Transverse colon (tissue), 4 donors: Measurements from ENCODE around the gene HTR3A. TPM values are rescaled to one million over a fixed set of nuclear protein-coding genes. Genes with fewer than 3 reads are reported as not detected.
A peak's percentile ranks its signal among the peaks of the same experiment; 100 is the strongest.

Source experiments
- DNase-seq: peaks from one replicate; pipeline ENCODE4 v3.0.0-alpha.2; 2019
- H3K27ac ChIP-seq, 4 donors: fragments of 200-600 bp; sonication (generic); 2 replicates each; pipeline ENCODE4 v1.5.1; 2016 to 2018; ENCODE audit warnings: inconsistent platforms in 4 of 4
- H3K27me3 ChIP-seq: fragments of 200-600 bp; sonication (generic); 2 replicates; pipeline ENCODE4 v1.5.1; 2017; ENCODE audit warnings: inconsistent platforms
- H3K36me3 ChIP-seq, 4 donors: fragments of 200-600 bp; sonication (generic); 2 replicates each; pipeline ENCODE4 v1.5.1; 2017 to 2019; ENCODE audit warnings: inconsistent platforms in 4 of 4
- H3K4me1 ChIP-seq, 4 donors: fragments of 200-600 bp; sonication (generic); 2 replicates each; pipeline ENCODE4 v1.5.1; 2017 to 2020; ENCODE audit warnings: inconsistent platforms in 4 of 4
- H3K4me3 ChIP-seq, 4 donors: fragments of 200-600 bp; sonication (generic); 1 replicate in 1 of 4; 2 replicates in 3 of 4; pipeline versions ENCODE4 v1.5.1 to v1.6.1; 2017 to 2019; ENCODE audit warnings: inconsistent platforms in 4 of 4
- H3K9me3 ChIP-seq, 2 donors: fragments of 200-600 bp; sonication (generic); 2 replicates each; pipeline ENCODE4 v1.5.1; 2017 to 2019; ENCODE audit warnings: inconsistent platforms in 2 of 2
- CTCF ChIP-seq, 5 experiments: fragments of 200-600 bp in 3 of 5; fragments of 450-650 bp in 2 of 5; sonication (generic) in 3 of 5; IDR thresholded peaks; 1 replicate in 2 of 5; 2 replicates in 3 of 5; pipeline ENCODE4 v1.5.1; 2016 to 2017; ENCODE audit warnings: antibody characterized with exemption in 5 of 5, inconsistent platforms in 3 of 5, mild to moderate bottlenecking in 2 of 5, moderate library complexity in 1 of 5
- EP300 ChIP-seq: sonication (generic); formaldehyde crosslinking; IDR thresholded peaks from one replicate; pipeline ENCODE4 v1.6.1; 2017; ENCODE audit warnings: antibody characterized with exemption, low read depth
- POLR2A ChIP-seq: fragments of 450-650 bp; IDR thresholded peaks from one replicate; pipeline ENCODE4 v1.6.1; 2016; ENCODE audit warnings: antibody characterized with exemption, mild to moderate bottlenecking, moderate library complexity
- POLR2AphosphoS5 ChIP-seq, 3 donors: sonication (generic); formaldehyde crosslinking; IDR thresholded peaks; one replicate each; pipeline ENCODE4 v1.6.1; 2016; ENCODE audit warnings: antibody characterized with exemption in 3 of 3
- WGBS, 2 donors: methylation state at CpG; one replicate each; pipeline ENCODE4 v1.1.5; 2018; ENCODE audit warnings: low coverage in 1 of 2; 5-methylcytosine and 5-hydroxymethylcytosine counted together
- in situ Hi-C, 4 donors: fragments of 200-750 bp; cut with MboI; loops; one replicate each; pipeline versions ENCODE4 v1.15.0 to v1.15.1; 2017; ENCODE audit warnings: low sequenced_read_pairs in 3 of 4, low pct_ligation_motif_present in 1 of 4, low pct_unique_long_range_greater_than_20kb in 1 of 4
- intact Hi-C: fragments of 100-400 bp; cut with DNase I; formaldehyde crosslinking; loops from one replicate; pipeline ENCODE4 v1.15.1; 2023; ENCODE audit warnings: low total_unique reads
- total RNA-seq, 4 donors: library from RNA; depleted of rRNA; stranded (reverse); fragments of >200 nt; gene quantifications; one replicate each; pipeline ENCODE4 v1.1.0, GENCODE V29; 2016

The HTR3A gene
- total RNA-seq, 4 donors from 2014 or later: 0.41 to 0.95 TPM; not detected in 2

GRCh38 chr11:114019046-114019445 is 44.1 kb downstream of the HTR3A start:
- Histone ChIP-seq H3K36me3 (no peaks in the 10 kb centered on the region), H3K4me1 (no peaks in the 10 kb centered on the region), H3K27ac (no peak overlapping the region), H3K4me3 (no peak overlapping the region), H3K27me3 (no peaks in the 10 kb centered on the region), H3K9me3 (no peaks in the 10 kb centered on the region)
- in situ Hi-C loops (no loop called here), intact Hi-C loops (no loop called here)
- DNase-seq: no peak
- 43 to 59% methylated on average over 1 to 3 of the region's 3 CpGs for WGBS, 2 donors
- no peak for TF ChIP-seq POLR2AphosphoS5 (IDR thresholded peaks at IDR 0.05)
- no peak for TF ChIP-seq EP300
- TF ChIP-seq POLR2A: no peak
- no peak for TF ChIP-seq CTCF (IDR thresholded peaks at IDR 0.05)

DNA sequence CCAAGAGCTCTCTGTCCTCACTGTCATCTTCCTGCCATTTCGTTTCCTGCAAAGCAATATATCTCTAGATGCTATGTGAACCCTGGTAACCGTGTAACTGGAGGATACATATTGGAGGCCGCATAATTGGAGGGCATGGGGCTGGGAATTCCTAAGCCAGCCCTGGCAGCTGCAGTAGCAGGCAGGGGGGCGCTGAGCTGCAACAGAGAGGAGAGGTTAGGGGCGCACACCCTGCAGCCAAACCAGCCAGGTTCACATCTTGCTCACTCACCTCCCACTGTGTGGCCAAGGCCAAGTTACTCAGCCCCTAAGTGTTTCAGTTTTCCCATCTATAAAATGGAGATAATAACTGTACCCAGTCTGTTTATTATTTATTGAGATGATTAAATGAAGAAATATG is 44.7 kb downstream of the HTR3A start:
- no peaks in the 10 kb centered on the region for H3K36me3 ChIP-seq
- WGBS, 2 donors: 85 to 90% methylated on average over 2 to 5 of the region's 5 CpGs
- no peaks in the 10 kb centered on the region for H3K9me3 ChIP-seq
- no peak overlapping the region for H3K27ac ChIP-seq
- H3K4me1 ChIP-seq: no peaks in the 10 kb centered on the region
- no peaks in the 10 kb centered on the region for H3K27me3 ChIP-seq
- no peak for DNase-seq
- TF ChIP-seq POLR2AphosphoS5 (IDR thresholded peaks at IDR 0.05) (no peak), CTCF (IDR thresholded peaks at IDR 0.05) (no peak), EP300 (no peak), POLR2A (no peak)
- intact Hi-C loops: no loop called here
- H3K4me3 ChIP-seq: no peak overlapping the region
- in situ Hi-C loops: no loop called here

DNA sequence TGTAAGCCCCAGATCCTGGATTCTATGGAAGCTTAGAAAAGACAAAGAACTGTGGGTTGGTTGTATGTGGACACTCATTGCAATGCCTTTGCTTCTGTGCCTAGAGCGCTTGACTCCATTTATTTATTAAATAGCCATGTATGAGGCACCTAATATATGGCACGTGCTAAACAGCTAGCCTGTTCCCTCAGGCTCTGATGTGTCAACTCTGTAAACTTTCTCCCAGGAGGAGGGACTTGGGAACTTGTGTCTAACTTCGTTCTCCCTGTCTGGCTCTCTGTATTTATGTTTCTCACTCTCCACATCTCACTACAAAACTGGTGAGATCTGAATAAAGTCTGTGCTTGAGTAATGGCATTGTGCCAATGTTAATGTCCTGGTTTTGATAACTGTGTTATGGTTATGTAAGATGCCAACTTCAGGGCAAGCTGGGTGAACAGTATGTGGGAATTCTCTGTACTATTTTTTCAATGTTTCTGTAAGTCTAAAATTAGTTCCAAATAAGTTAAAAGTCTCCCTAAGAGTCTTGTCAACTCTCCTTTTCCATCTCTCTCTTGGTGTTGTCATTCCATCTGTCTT is 50.5 kb downstream of the HTR3A start:
- peak overlapping the region in 1 of 4 donors; percentile 64 for H3K27ac ChIP-seq
- no peaks in the 10 kb centered on the region for H3K36me3 ChIP-seq
- peaks cover 13% of the 10 kb centered on the region for H3K27me3 ChIP-seq
- no peak overlapping the region for H3K4me3 ChIP-seq
- intact Hi-C loops: no loop called here
- in situ Hi-C loops: loop anchor here in 2 of 4 donors (25.0 kb wide), 2 partner anchors 162 to 237 kb away; no protein-coding TSS in a partner anchor
- H3K4me1 ChIP-seq: peaks cover 0 to 8% (median 2%) of the 10 kb centered on the region in 4 donors
- DNase-seq: no peak
- H3K9me3 ChIP-seq: no peaks in the 10 kb centered on the region
- TF ChIP-seq POLR2AphosphoS5 (IDR thresholded peaks at IDR 0.05): no peak
- no peak for TF ChIP-seq POLR2A
- WGBS, 2 donors: 17 to 56% methylated on average over 1 to 3 of the region's 3 CpGs

GRCh38 chr11:114026355-114026754 is 51.4 kb downstream of the HTR3A start:
- Histone ChIP-seq H3K27ac (peak overlapping the region in 2 of 4 donors; percentile 43 to 64), H3K9me3 (no peaks in the 10 kb centered on the region), H3K4me1 (peaks cover 0 to 8% (median 2%) of the 10 kb centered on the region in 4 donors), H3K27me3 (peaks cover 13% of the 10 kb centered on the region), H3K36me3 (no peaks in the 10 kb centered on the region), H3K4me3 (no peak overlapping the region)
- in situ Hi-C loops: loop anchor here in 2 of 4 donors (25.0 kb wide), 2 partner anchors 161 to 236 kb away; no protein-coding TSS in a partner anchor
- intact Hi-C loops: no loop called here
- WGBS, 2 donors: 69% methylated on average over 1 of the region's 1 CpG; no CpG with 5 or more reads in 1 of the 2 donors
- TF ChIP-seq POLR2AphosphoS5 (IDR thresholded peaks at IDR 0.05): no peak
- no peak for TF ChIP-seq CTCF (IDR thresholded peaks at IDR 0.05)
- no peak for TF ChIP-seq POLR2A
- no peak for TF ChIP-seq EP300
- DNase-seq: no peak
